ENCODE results near the gene ADIG. TPM values are rescaled to one million over a fixed set of nuclear protein-coding genes. Genes with fewer than 3 reads are reported as not detected.

ADIG gene
- total and polyA plus RNA-seq, 2 of the 8 experiments (the other 6 are each of a cell fraction or from before 2014, with no cell fraction given): not detected

- ChIA-PET CTCF (ENCODE audit: partially characterized antibody) (interaction anchor here (2.2 kb wide), 1 partner anchor 10 kb away, joined by 9 read pairs; no protein-coding TSS in a partner anchor), POLR2A (ENCODE audit: partially characterized antibody) (no interaction called here)
- peaks cover 6% of the 10 kb centered on the region; the same call in 1 of the 2 replicates for H3K23me2 ChIP-seq (ENCODE audit: low read depth, low read length)
- H3K23ac ChIP-seq (ENCODE audit: insufficient read length): no peak overlapping the region
- H2BK12ac ChIP-seq (ENCODE audit: low read depth, low read length): no peak overlapping the region
- no peak overlapping the region for H2BK5ac ChIP-seq (ENCODE audit: low read depth, low read length)
- DNase-seq (ENCODE audit: low read depth in 1 of 2, low spot score in 2 of 2) (no peak), FAIRE-seq (no peak)
- H3K27ac ChIP-seq (ENCODE audit: low read depth, low read length): no peak overlapping the region
- no peak overlapping the region for H4K5ac ChIP-seq (ENCODE audit: insufficient read length, low read depth, low read length)
- H3K4me1 ChIP-seq (replicated peaks in 1 of 4; ENCODE audit: control insufficient read depth in 3 of 4, insufficient read depth in 4 of 4, low read length in 3 of 4): peaks cover 0 to 11% (median 3%) of the 10 kb centered on the region in 4 experiments; a peak in 4 of 7 replicates
- no peak overlapping the region for H3K18ac ChIP-seq (ENCODE audit: extremely low read depth, low read length)
- no peak overlapping the region for H4K8ac ChIP-seq (ENCODE audit: extremely low read depth, insufficient read depth, low read length)
- no peak overlapping the region for H3K9ac ChIP-seq (replicated peaks in 1 of 4; ENCODE audit: extremely low read depth in 1 of 4, low read depth in 3 of 4, low read length in 3 of 4)
- H3K56ac ChIP-seq (replicated peaks; ENCODE audit: insufficient read length, low read depth, low read length): no peak overlapping the region
- H3K79me1 ChIP-seq (ENCODE audit: low read depth, low read length): no peaks in the 10 kb centered on the region
- H2BK20ac ChIP-seq (ENCODE audit: low read length): no peak overlapping the region
- no peak overlapping the region for H2BK120ac ChIP-seq (replicated peaks; ENCODE audit: low read depth, low read length)
- no peaks in the 10 kb centered on the region for H3K36me3 ChIP-seq (ENCODE audit: control insufficient read depth in 2 of 4, insufficient read depth in 4 of 4, low read length in 3 of 4)
- no peak overlapping the region for H4K91ac ChIP-seq (replicated peaks; ENCODE audit: insufficient read length, low read length)
- no peak overlapping the region for H2BK15ac ChIP-seq (ENCODE audit: low read length)
- no peak overlapping the region for H3K4ac ChIP-seq (replicated peaks; ENCODE audit: insufficient read length, low read depth, low read length)
- no peak overlapping the region for H2AK5ac ChIP-seq (ENCODE audit: low read depth, low read length)
- no peaks in the 10 kb centered on the region for H3K9me3 ChIP-seq (ENCODE audit: insufficient read depth in 2 of 2, low read depth in 1 of 2, low read length in 1 of 2)
- no peak overlapping the region for H3K4me2 ChIP-seq (ENCODE audit: insufficient read depth in 1 of 2, low read depth in 2 of 2, low read length in 2 of 2)
- no peaks in the 10 kb centered on the region for H3K79me2 ChIP-seq (ENCODE audit: control insufficient read depth in 1 of 2, insufficient read depth in 2 of 2, low read length in 2 of 2)
- no peak overlapping the region for H2AFZ ChIP-seq (ENCODE audit: low read length)
- H3K27me3 ChIP-seq (replicated peaks in 1 of 4; ENCODE audit: control insufficient read depth in 3 of 4, extremely low read depth in 1 of 4, insufficient read depth in 3 of 4, low read length in 3 of 4): no peaks in the 10 kb centered on the region; a peak in 1 of 7 replicates
- H3K14ac ChIP-seq (ENCODE audit: insufficient read length): no peak overlapping the region
- 75% methylated on average over 2 of the region's 2 CpGs; no CpG with 5 or more reads in 1 of the 2 experiments for WGBS, 2 experiments (ENCODE audit: extremely low coverage in 1 of 2, insufficient coverage in 1 of 2, insufficient read length in 1 of 2, insufficient replicate concordance in 2 of 2, low coverage in 1 of 2, low lambda C conversion rate in 2 of 2, missing lambda C conversion rate in 1 of 2)
- H3K4me3 ChIP-seq (ENCODE audit: extremely low read depth in 1 of 4, insufficient read depth in 2 of 4, low read depth in 3 of 4, low read length in 4 of 4): no peak overlapping the region
- no peaks in the 10 kb centered on the region for H4K20me1 ChIP-seq (replicated peaks in 1 of 2; ENCODE audit: control insufficient read depth in 1 of 2, insufficient read depth in 2 of 2, low read length in 2 of 2)
- no peak for TF ChIP-seq PHF8 (conservative IDR thresholded peaks at IDR 0.05; ENCODE audit: low read depth, low read length)
- TF ChIP-seq POLR2AphosphoS5 (IDR thresholded peaks at IDR 0.05; ENCODE audit: low read depth, low read length): no peak
- TF ChIP-seq BRCA1 (IDR thresholded peaks at IDR 0.05; ENCODE audit: low read depth, low read length): no peak
Measured at GRCh38 chr20:38624084-38624483, 43.1 kb downstream of the ADIG start.
